GM04504 (cell line): ENCODE results near the gene ANKRD33B.
"Not testable (repeated sequence)": the region's sequence is repeated elsewhere in the genome, so short reads cannot be mapped to it uniquely, and the experiment has no call there.

Experiments used
- DNase-seq: peaks from one replicate; pipeline ENCODE4 v3.0.0-alpha.2; 2012; ENCODE audit warnings: low read depth

The ANKRD33B gene

DNA sequence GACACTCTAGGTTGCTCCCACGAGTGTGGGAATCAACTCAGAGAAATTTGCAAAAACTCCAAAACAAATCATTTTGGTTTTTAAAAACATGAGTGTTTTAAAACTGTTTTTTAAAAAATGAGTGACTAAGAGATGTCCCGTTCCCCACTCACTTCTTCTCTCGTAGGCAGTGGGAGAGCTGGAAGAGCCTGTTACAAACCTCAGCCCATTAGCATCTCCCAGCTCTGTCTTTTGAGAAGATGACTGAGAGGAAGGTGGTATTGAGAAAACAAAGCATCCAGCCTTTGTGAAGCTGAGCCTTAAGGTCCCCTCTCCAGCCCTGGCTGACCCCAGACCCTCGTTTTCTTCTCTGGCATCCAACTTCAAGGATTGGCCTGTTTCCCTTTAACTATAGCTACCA, 4.7 kb upstream of the ANKRD33B start:
- DNase-seq, result no peak

GRCh38 chr5:10559871-10560270, 4.0 kb upstream of the ANKRD33B start:
- DNase-seq, result no peak

DNA sequence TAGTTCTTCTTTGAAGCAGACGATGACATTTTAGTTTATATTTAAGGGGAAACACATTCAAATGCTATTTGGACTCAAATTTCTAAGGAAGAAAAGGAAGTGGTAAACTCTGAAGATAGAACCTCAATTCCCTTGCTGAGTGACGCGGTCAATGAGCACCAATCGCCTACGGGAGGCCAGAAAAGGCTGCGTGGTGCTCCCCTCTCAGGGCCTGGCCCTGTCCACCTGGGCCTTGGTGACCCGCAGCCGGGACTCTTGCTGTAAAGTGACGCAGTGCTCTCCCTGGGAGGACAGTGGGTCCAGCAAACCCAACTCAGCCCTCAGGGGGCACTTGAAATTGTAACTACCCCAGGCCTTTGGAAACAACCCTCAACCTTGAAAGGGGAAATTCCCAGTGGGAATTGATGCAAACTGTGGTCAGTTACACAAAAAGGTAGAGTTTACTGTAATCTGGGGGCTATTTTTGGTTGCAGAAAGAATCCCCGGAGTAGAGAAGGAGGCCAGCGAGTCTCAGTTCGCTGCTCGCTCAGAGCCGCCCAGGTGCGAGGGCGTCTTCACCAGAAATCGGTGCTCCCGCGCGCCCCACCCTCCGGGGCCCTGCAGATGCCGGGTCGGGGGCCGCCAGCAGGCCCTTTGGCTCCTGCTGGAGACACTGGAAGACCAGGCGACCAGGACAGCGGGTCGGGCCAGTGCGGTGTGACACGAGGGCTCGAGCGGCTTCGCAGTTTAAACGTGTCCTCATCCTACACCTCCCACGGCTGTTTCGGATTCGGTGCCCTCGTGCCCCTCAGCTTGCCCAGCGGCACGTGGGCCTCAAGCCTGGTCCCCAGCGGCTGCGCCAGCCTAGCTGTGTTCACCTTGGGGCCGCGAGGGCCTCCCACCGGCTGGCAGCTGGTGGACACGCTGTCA, 1.4 kb upstream of the ANKRD33B start:
- no peak for DNase-seq

DNA sequence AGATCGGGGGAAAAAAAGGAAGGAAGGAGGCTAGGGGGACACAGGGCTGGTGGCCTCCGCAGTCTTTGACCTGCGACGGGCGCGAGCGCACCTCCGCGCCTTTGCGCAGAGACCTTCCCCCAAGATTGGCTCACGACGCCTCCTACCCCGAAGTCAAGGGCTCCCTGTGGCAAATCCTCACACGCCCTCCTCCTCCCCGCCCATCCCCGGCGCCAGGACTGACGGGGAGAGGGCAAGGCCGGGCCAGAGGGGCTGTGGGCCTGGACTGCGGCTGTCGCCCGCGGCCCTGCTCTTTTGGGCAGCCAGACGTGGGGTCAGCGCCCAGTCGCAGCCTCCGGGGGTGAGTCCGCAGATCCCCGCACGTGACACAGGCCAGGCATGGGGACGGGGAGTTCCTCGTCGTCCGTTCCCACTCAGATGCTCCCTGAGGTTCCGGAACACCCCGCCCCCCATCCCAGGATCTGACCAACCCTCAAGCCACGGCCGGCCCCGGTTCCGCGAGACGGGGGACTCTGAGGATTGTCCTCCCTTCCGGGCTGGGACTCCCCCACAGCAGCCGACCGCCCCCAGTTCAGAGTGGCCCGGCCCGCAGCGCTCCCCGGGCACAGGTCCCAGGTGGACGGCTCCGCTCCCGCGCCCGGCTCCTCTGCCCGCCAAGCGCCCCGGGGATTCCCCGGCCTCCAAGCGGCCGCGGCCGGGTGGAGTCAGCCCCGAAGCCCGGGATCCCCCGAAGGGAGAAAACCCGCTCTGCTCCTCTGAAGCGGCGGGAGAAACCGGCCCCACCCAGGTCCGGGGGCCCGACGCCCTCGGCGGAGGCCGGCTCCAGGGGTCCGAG, 543 bp upstream of the ANKRD33B start:
- DNase-seq, result no peak

GRCh38 chr5:10564838-10565784, 1.2 kb downstream of the ANKRD33B start:
- DNase-seq, result no peak

- DNase-seq, result no peak
Measured at GRCh38 chr5:10565785-10566542, 2.1 kb downstream of the ANKRD33B start.

- DNase-seq, result no peak
Measured at GRCh38 chr5:10566543-10567068, 2.7 kb downstream of the ANKRD33B start.

DNA sequence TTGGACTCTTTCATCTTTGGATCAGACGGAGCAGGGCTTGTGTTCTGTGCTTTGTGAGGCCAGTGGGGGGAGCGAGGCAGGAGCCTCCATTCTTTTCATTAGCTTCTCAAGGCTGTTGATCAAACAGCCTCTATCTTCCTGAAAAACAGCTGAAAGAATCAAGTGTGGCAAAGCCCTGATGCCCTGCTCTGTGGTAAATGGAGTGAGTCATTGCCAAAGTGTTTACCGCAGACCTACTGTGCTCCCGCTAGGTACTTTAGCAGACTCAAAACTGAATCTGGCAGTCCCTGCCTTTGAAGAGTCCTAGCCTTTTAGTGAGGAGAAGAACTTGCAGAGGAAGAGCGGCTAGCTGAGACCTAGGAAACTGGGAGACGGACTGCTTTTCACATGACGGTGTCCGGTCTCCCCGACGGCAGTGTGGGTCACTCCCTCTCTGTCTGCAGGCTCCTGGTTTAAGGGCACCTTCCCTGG, 3.3 kb downstream of the ANKRD33B start:
- DNase-seq, result no peak

DNA sequence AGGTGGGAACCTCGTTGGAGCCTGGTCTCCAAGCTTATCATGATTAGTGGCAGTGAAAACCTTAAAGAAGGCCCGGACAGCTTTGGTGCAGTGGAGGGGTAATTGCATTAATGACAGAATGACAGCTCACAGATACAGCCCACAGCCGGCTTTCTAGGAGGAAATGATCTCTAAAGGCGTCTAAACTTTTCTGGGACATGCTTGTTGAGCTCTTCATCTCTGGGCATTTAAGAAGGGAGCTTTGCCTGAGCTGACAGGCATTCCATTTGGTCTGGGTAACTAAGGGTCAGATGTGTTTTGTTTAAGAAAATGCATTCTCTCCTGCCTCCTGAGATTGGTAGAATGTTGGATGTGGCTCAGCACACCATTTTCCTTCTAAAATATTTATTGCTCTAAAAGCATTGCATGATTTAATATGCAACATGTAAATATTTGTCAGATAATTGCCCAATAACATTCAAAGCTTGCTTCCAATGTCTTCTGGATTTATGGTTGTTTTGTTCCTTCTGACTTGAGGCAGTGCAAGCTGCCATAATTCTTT, 4.0 kb downstream of the ANKRD33B start:
- no peak for DNase-seq

GRCh38 chr5:10570540-10570939, 6.7 kb downstream of the ANKRD33B start:
- not testable (repeated sequence) for DNase-seq

DNA sequence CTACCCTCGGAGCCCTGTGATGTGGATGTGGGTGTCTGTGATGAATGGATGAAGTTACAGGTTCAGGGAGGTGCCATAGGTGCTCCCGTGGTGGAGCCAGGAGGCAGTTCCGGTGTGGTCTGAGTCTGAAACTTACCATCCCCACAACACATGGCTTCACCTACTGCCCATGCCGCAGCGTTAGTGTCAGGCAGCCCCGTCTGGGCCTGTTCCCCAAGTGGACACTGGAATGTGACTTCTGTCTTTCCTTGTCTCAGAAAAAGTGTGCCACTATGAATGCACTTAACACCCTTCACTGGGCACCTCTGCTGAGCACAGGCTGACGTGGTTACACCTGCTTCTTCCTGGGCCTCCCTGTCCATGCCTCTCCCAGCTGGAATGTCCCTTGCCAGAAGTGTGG, 8.6 kb downstream of the ANKRD33B start:
- no peak for DNase-seq

- no peak for DNase-seq
Measured at GRCh38 chr5:10573487-10574145, 9.7 kb downstream of the ANKRD33B start.

DNA sequence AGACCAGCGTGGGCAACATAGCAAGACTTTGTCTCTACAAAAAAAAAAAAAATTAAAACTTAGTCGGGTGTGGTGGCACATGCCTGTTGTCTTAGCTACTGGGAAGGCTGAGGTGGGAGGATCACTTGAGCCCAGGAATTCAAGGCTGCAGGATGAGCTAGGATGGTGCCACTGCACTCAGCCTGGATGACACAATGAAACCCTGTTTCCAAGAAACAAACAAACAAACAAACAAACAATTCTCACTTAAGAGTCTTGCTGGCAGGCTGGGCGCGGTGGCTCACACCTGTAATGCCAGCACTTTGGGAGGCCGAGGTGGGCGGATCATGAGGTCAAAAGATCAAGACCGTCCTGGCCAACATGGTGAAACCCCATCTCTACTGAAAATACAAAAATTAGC, 11.0 kb downstream of the ANKRD33B start:
- DNase-seq, result not testable (repeated sequence)

GRCh38 chr5:10576121-10576789, 12.4 kb downstream of the ANKRD33B start:
- no peak for DNase-seq

DNA sequence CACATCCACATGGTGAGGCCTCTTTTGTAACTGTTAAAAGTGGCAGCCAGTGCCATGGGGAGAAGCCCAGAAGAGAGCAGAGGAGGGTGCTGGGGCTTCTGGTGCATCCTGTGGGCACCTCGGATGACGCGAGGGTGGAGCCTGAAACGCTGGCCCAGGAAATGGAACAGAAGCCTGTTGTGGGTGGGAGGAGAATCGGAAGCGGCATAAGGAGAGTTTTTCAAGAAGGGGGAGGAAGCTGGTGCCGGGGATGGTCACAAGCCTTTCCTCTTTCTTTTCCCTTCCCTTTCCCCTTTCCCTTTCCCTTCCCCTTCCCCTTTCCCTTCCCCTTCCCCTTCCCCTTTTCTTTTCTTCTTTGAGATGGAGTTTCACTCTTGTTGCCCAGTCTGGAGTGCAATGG, 12.9 kb downstream of the ANKRD33B start:
- no peak for DNase-seq

GRCh38 chr5:10577371-10578292, 13.8 kb downstream of the ANKRD33B start:
- no peak for DNase-seq

DNA sequence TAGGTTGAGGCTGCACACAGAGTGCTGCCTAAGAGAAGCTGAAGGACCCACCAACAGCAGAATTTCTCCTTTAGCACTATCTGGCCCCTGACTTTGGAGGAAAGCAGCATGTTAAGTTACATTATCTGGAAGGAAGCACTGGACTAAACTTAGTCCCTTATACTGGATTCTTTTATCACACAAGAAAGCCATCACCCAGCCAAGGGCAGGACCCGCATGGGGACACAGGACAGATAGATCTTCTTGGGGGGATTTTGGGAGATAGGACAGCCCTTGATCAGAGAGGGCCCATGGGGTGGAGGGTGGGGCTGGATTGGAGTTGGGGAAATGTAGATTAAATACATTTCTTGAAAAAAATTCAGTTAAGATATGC, 14.4 kb downstream of the ANKRD33B start:
- DNase-seq, result no peak

GRCh38 chr5:10578869-10579268, 15.0 kb downstream of the ANKRD33B start:
- DNase-seq, result no peak
